Stimulated activated naive B cell treated with anti-CD40 and anti-IgM and Interleukin-4, amounts not matched to agents 10 μg/mL and 1 μg/mL and 100 μg/mL, for 72 hours (primary cell): ENCODE data around the gene NBAS.

ENCODE experiments used
- ATAC-seq, 2 donors: fragments of 150-1000 bp; cut with Tn5 transposase; replicated peaks; 2 replicates each; pipeline ENCODE4 v1.10.0; 2021; ENCODE audit warnings: moderate library complexity in 1 of 2
- DNase-seq: peaks from one replicate; pipeline ENCODE4 v3.0.0; 2021
- H3K27ac Mint-ChIP-seq: one replicate; pipeline ENCODE4 v1.8.0; 2022; ENCODE audit warnings: mild to moderate bottlenecking, mixed read lengths
- H3K27me3 Mint-ChIP-seq, 2 donors: one replicate each; pipeline ENCODE4 v1.8.0; 2022; ENCODE audit warnings: mixed read lengths in 2 of 2
- H3K36me3 Mint-ChIP-seq, 2 donors: one replicate each; pipeline ENCODE4 v1.8.0; 2022; ENCODE audit warnings: mixed read lengths in 2 of 2, mild to moderate bottlenecking in 1 of 2
- H3K4me1 Mint-ChIP-seq, 2 donors: one replicate each; pipeline ENCODE4 v1.8.0; 2022; ENCODE audit warnings: mixed read lengths in 2 of 2, mild to moderate bottlenecking in 1 of 2
- H3K4me3 Mint-ChIP-seq, 2 donors: one replicate each; pipeline ENCODE4 v1.8.0; 2022; ENCODE audit warnings: mild to moderate bottlenecking in 2 of 2, mixed read lengths in 2 of 2, moderate library complexity in 1 of 2
- H3K9me3 Mint-ChIP-seq, 2 donors: one replicate each; pipeline ENCODE4 v1.8.0; 2022; ENCODE audit warnings: mixed read lengths in 2 of 2, mild to moderate bottlenecking in 1 of 2

Gene NBAS

GRCh38 chr2:15126373-15126772, 434.8 kb downstream of the NBAS start:
- no peak for ATAC-seq
- Mint-ChIP-seq H3K27ac (no peak overlapping the region), H3K4me3 (no peak overlapping the region), H3K36me3 (peaks cover 0 to 4% of the 10 kb centered on the region in 2 donors), H3K27me3 (peaks cover 0 to 3% of the 10 kb centered on the region in 2 donors), H3K9me3 (peaks cover 6 to 9% of the 10 kb centered on the region in 2 donors), H3K4me1 (no peaks in the 10 kb centered on the region)
- no peak for DNase-seq

- Mint-ChIP-seq H3K36me3 (peaks cover 0 to 4% of the 10 kb centered on the region in 2 donors), H3K4me3 (no peak overlapping the region), H3K4me1 (peaks cover 0 to 8% of the 10 kb centered on the region in 2 donors), H3K9me3 (peaks cover 6 to 9% of the 10 kb centered on the region in 2 donors), H3K27ac (no peak overlapping the region), H3K27me3 (no peaks in the 10 kb centered on the region)
- ATAC-seq (no peak), DNase-seq (no peak)
Observed at GRCh38 chr2:15122915-15123314, 438.2 kb downstream of the NBAS start.

DNA sequence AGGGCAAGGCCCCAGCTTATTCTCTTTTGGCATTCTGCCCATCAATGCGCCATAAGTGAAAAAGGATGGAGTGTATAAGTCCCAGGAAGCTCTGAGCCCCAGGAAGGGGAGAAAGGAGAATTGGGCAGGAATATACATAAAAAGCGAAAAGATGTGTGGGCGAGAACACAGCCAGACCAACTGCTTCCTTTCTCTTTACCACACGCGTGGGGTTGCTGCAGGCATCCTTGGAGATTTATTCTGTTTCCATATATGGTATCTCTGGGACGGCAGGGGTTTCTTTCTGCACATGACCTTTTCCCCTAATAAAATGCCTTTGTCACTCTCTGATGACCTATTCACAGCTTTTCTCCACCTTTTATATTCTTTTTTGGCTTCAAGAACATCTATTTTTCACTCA, 440.5 kb downstream of the NBAS start:
- Mint-ChIP-seq H3K9me3 (peaks cover 6 to 9% of the 10 kb centered on the region in 2 donors), H3K4me1 (peaks cover 0 to 8% of the 10 kb centered on the region in 2 donors), H3K36me3 (peaks cover 0 to 4% of the 10 kb centered on the region in 2 donors), H3K4me3 (no peak overlapping the region), H3K27me3 (no peaks in the 10 kb centered on the region), H3K27ac (no peak overlapping the region)
- ATAC-seq (no peak), DNase-seq (no peak)

DNA sequence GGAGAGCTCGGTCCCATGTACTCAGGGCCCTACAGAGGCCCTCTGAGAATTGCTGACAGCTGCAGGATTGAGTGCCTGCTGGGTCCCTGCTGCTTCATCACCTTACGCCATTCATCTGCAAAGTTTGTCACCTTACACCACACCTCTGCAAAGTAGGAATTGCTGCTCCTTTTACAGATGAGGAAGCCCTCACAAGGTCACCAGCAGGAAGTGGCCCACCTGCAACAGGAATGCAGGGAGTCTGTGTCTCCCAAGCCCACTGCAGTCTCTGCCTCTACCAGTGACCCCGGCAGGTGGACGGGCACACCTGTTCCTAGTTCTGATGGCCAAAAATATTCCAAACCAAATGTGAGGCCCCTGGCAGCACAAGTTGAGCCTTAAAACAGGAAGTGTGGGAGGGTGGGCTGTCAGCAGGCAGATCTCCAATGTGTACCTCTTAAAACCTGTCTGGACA, 441.4 kb downstream of the NBAS start:
- ATAC-seq (no peak), DNase-seq (no peak)
- Mint-ChIP-seq H3K27me3 (no peaks in the 10 kb centered on the region), H3K4me3 (no peak overlapping the region), H3K27ac (no peak overlapping the region), H3K9me3 (peaks cover 6 to 9% of the 10 kb centered on the region in 2 donors), H3K4me1 (peaks cover 0 to 8% of the 10 kb centered on the region in 2 donors), H3K36me3 (peaks cover 0 to 4% of the 10 kb centered on the region in 2 donors)

- ATAC-seq, result no peak
- H3K4me1 Mint-ChIP-seq, result peaks cover 0 to 8% of the 10 kb centered on the region in 2 donors
Observed at GRCh38 chr2:15117409-15118050, 443.6 kb downstream of the NBAS start.

More at GRCh38 chr2:15117409-15118050, 443.6 kb downstream of the NBAS start:
- Mint-ChIP-seq H3K9me3 (peaks cover 5 to 13% of the 10 kb centered on the region in 2 donors), H3K4me3 (no peak overlapping the region), H3K27ac (no peak overlapping the region), H3K27me3 (no peaks in the 10 kb centered on the region), H3K36me3 (peaks cover 2 to 8% of the 10 kb centered on the region in 2 donors)
- no peak for DNase-seq
